HEK293T (cell line): ENCODE data around the gene VAV1.
"Not testable (repeated sequence)": the region's sequence is repeated elsewhere in the genome, so short reads cannot be mapped to it uniquely, and the experiment has no call there.

Experiments
- CTCF ChIA-PET: fragments of 350-600 bp; formaldehyde crosslinking; extraction: SDS; loops from one replicate; lab custom pipeline; 2021; ENCODE audit warnings: antibody characterized with exemption, inconsistent platforms; lab: Yijun Ruan, JAX
- POLR2A ChIA-PET: fragments of 350-600 bp; formaldehyde crosslinking; extraction: SDS; loops from one replicate; lab custom pipeline; 2020; ENCODE audit warnings: antibody characterized with exemption, inconsistent platforms; lab: Yijun Ruan, JAX
- DNase-seq: peaks from one replicate; pipeline ENCODE4 v3.0.0; 2012; ENCODE audit warnings: mixed read lengths; ENCODE audit errors: extremely low spot score
- ARNT ChIP-seq: fragments of 450-650 bp; IDR thresholded peaks from 2 replicates; pipeline ENCODE4 v1.6.1; 2017; ENCODE audit warnings: mild to moderate bottlenecking
- BHLHE40 ChIP-seq: fragments of 450-650 bp; IDR thresholded peaks from 2 replicates; pipeline ENCODE4 v1.6.1; 2016; ENCODE audit warnings: mild to moderate bottlenecking, moderate library complexity, borderline replicate concordance
- CTBP1 ChIP-seq: fragments of 450-650 bp; IDR thresholded peaks from 2 replicates; pipeline ENCODE4 v1.6.1; 2016; ENCODE audit warnings: borderline replicate concordance
- ELF4 ChIP-seq: fragments of 450-650 bp; IDR thresholded peaks from 2 replicates; pipeline ENCODE4 v1.6.1; 2017; ENCODE audit warnings: antibody characterized with exemption
- FOXA1 ChIP-seq: fragments of 450-650 bp; IDR thresholded peaks from 2 replicates; pipeline ENCODE4 v1.6.1; 2016; ENCODE audit warnings: mild to moderate bottlenecking
- FOXK2 ChIP-seq: fragments of 450-650 bp; IDR thresholded peaks from 2 replicates; pipeline ENCODE4 v1.6.1; 2016; ENCODE audit warnings: mild to moderate bottlenecking
- FOXM1 ChIP-seq: fragments of 450-650 bp; IDR thresholded peaks from 2 replicates; pipeline ENCODE4 v1.6.1; 2017; ENCODE audit warnings: mild to moderate bottlenecking, borderline replicate concordance
- HDGF ChIP-seq: fragments of 450-650 bp; IDR thresholded peaks from 2 replicates; pipeline ENCODE4 v1.6.1; 2017; ENCODE audit warnings: antibody characterized with exemption, borderline replicate concordance
- L3MBTL2 ChIP-seq: fragments of 450-650 bp; conservative IDR thresholded peaks from 2 replicates; pipeline ENCODE4 v1.6.1; 2016; ENCODE audit warnings: mild to moderate bottlenecking
- LEF1 ChIP-seq: fragments of 450-650 bp; IDR thresholded peaks from 2 replicates; pipeline ENCODE4 v1.6.1; 2017; ENCODE audit warnings: mild to moderate bottlenecking, borderline replicate concordance
- NFRKB ChIP-seq: fragments of 450-650 bp; IDR thresholded peaks from 2 replicates; pipeline ENCODE4 v1.6.1; 2016; ENCODE audit warnings: mild to moderate bottlenecking, moderate library complexity
- PKNOX1 ChIP-seq: fragments of 450-650 bp; IDR thresholded peaks from 2 replicates; pipeline ENCODE4 v1.6.1; 2016
- SP1 ChIP-seq: fragments of 450-650 bp; IDR thresholded peaks from 2 replicates; pipeline ENCODE4 v1.6.1; 2017
- SUZ12 ChIP-seq: fragments of 450-650 bp; IDR thresholded peaks from 2 replicates; pipeline ENCODE4 v1.6.1; 2016; ENCODE audit warnings: mild to moderate bottlenecking
- TARDBP ChIP-seq: fragments of 450-650 bp; IDR thresholded peaks from 2 replicates; pipeline ENCODE4 v1.6.1; 2016
- ZNF384 ChIP-seq: fragments of 450-650 bp; IDR thresholded peaks from 2 replicates; pipeline ENCODE4 v1.6.1; 2016

Gene VAV1

GRCh38 chr19:6766357-6767080, 6.0 kb upstream of the VAV1 start:
- ChIA-PET CTCF (no interaction called here), POLR2A (no interaction called here)
- no peak for DNase-seq
- TF ChIP-seq SP1 (no peak), NFRKB (no peak), ARNT (no peak), BHLHE40 (no peak), HDGF (no peak), ELF4 (no peak), TARDBP (no peak), FOXA1 (no peak), CTBP1 (no peak), PKNOX1 (no peak), ZNF384 (no peak), L3MBTL2 (no peak), LEF1 (no peak), FOXK2 (no peak), FOXM1 (no peak), SUZ12 (no peak)

GRCh38 chr19:6767081-6767356, 5.5 kb upstream of the VAV1 start:
- CTCF ChIA-PET: no interaction called here

GRCh38 chr19:6767357-6768235, 4.9 kb upstream of the VAV1 start, which contains the start of gene SH2D3A:
TSS of gene SH2D3A (minus strand) at chr19:6767435. CDS start at chr19:6763748, 3,687 bp downstream.
- ChIA-PET POLR2A (interaction anchor here (1.0 to 1.9 kb wide), 2 partner anchors 29 to 31 kb away, joined by 4 to 8 read pairs; partner anchors contain the start of gene GPR108), CTCF (interaction anchor here (0.6 to 1.7 kb wide), 3 partner anchors 29 to 134 kb away, joined by 3 to 5 read pairs (median 3); no protein-coding TSS in a partner anchor)
- peak; percentile 91 for DNase-seq
- TF ChIP-seq ZNF384 (peak; percentile 94), SP1 (peak; percentile 59; the same call in 1 of the 2 replicates), HDGF (no peak)

More at GRCh38 chr19:6767081-6767356, 5.5 kb upstream of the VAV1 start:
- TF ChIP-seq FOXM1 (no peak), FOXK2 (no peak), NFRKB (no peak), HDGF (no peak), CTBP1 (no peak), L3MBTL2 (no peak), SUZ12 (no peak), TARDBP (no peak), PKNOX1 (no peak), BHLHE40 (no peak), ZNF384 (no peak), FOXA1 (no peak)
- POLR2A ChIA-PET: no interaction called here
- DNase-seq: no peak

- POLR2A ChIA-PET: interaction anchor here (1.0 to 1.9 kb wide), 2 partner anchors 30 to 32 kb away, joined by 4 to 8 read pairs; partner anchors contain the start of gene GPR108
- no peak for DNase-seq
- no peak for TF ChIP-seq ZNF384
- TF ChIP-seq L3MBTL2: no peak
- no peak for TF ChIP-seq SP1
- TF ChIP-seq CTBP1: no peak
- TF ChIP-seq BHLHE40: no peak
- no peak for TF ChIP-seq SUZ12
- no peak for TF ChIP-seq PKNOX1
- TF ChIP-seq ARNT: no peak
- no peak for TF ChIP-seq NFRKB
- TF ChIP-seq FOXM1: no peak
- TF ChIP-seq LEF1: no peak
- TF ChIP-seq FOXK2: no peak
- TF ChIP-seq HDGF: no peak
- CTCF ChIA-PET: interaction anchor here (0.6 to 1.7 kb wide), 3 partner anchors 30 to 135 kb away, joined by 3 to 5 read pairs (median 3); no protein-coding TSS in a partner anchor
Observed at GRCh38 chr19:6768236-6768785, 4.2 kb upstream of the VAV1 start.

- TF ChIP-seq TARDBP (no peak), SP1 (no peak), PKNOX1 (no peak), ARNT (no peak), HDGF (no peak), CTBP1 (no peak), SUZ12 (no peak), FOXK2 (no peak), FOXM1 (no peak), L3MBTL2 (no peak), BHLHE40 (no peak), LEF1 (no peak), NFRKB (no peak), ZNF384 (no peak), ELF4 (no peak), FOXA1 (no peak)
- DNase-seq: peak; percentile 52
- POLR2A ChIA-PET: interaction anchor here (1.9 kb wide), 1 partner anchor 31 kb away, joined by 8 read pairs; the partner anchor contains the start of gene GPR108
- CTCF ChIA-PET: interaction anchor here (0.9 to 1.7 kb wide), 2 partner anchors 10 to 31 kb away, joined by 3 to 5 read pairs; no protein-coding TSS in a partner anchor
Observed at GRCh38 chr19:6769006-6769619, 3.4 kb upstream of the VAV1 start.

GRCh38 chr19:6771648-6772027, 870 bp upstream of the VAV1 start:
- DNase-seq, POLR2A ChIA-PET, CTCF ChIA-PET: not testable (repeated sequence)
